ENCODE measurements around the gene SZRD1. TPM values are rescaled to one million over a fixed set of nuclear protein-coding genes. Genes with fewer than 3 reads are reported as not detected.
"Not testable (repeated sequence)": the region's sequence is repeated elsewhere in the genome, so short reads cannot be mapped to it uniquely, and the experiment has no call there.

The SZRD1 gene
- total RNA-seq, 2 donors from 2014 or later, result 54.4 to 81.2 TPM

DNA sequence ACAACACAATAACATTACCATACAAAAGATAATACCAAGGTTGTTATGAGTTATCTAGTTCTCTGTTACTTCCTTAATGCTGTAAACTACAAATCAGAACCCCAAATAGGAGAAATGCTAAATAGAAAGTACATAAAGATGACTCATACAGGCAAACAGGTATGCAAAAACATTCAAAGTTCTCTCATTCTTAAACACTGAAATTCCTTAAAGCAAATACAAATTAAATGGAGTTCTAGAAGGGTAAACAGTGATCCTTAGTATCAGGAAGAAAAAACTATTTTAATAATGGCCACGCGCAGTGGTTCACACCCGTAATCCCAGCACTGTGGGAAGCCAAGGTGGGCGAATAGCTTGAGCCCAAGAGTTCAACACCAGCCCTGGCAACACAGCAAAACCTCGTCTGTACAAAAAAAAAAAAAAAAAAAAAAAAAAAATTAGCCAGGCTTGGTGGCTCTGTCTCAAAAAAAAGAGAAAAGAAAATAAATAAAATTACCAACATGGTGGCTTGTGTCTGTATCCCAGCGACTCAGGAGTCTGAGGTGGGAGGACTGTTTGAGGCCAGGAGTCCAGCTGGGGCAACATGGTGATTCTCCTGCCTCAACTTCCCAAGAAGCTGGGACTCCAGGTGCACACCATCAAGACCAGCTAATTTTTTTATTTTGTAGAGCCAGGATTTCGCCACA, 32.2 kb upstream of the SZRD1 start:
- TF ChIP-seq, protein P1, sequence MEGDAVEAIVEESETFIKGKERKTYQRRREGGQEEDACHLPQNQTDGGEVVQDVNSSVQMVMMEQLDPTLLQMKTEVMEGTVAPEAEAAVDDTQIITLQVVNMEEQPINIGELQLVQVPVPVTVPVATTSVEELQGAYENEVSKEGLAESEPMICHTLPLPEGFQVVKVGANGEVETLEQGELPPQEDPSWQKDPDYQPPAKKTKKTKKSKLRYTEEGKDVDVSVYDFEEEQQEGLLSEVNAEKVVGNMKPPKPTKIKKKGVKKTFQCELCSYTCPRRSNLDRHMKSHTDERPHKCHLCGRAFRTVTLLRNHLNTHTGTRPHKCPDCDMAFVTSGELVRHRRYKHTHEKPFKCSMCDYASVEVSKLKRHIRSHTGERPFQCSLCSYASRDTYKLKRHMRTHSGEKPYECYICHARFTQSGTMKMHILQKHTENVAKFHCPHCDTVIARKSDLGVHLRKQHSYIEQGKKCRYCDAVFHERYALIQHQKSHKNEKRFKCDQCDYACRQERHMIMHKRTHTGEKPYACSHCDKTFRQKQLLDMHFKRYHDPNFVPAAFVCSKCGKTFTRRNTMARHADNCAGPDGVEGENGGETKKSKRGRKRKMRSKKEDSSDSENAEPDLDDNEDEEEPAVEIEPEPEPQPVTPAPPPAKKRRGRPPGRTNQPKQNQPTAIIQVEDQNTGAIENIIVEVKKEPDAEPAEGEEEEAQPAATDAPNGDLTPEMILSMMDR (IDR thresholded peaks at IDR 0.05), result no peak
- Histone ChIP-seq H3K27ac (no peak overlapping the region), H3K4me3 (no peak overlapping the region), H3K36me3 (no peaks in the 10 kb centered on the region), H3K4me1 (peaks cover 0 to 3% of the 10 kb centered on the region in 2 donors), H3K27me3 (no peaks in the 10 kb centered on the region), H3K9me3 (no peaks in the 10 kb centered on the region)
- no peak for DNase-seq (ENCODE audit: low spot score)

DNA sequence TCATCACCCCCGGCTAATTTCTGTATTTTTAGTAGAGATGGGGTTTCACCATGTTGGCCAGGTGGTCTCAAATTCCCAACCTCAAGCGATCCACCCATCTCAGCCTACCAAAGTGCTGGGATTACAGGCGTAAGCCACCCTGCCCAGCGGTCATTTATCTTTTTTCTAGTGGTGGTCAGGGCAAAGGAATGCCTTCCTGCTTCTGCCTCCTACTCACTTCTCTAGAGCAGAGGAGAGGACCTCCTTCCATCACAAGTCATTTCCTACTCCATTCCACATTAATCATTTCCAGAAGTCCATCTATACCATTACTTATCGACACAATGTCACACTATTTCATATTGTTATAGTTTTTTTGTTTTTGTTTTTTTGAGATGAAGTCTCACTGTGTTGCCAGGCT, 28.1 kb upstream of the SZRD1 start:
- H3K36me3 ChIP-seq, result no peaks in the 10 kb centered on the region
- H3K4me1 ChIP-seq, result peaks cover 0 to 14% of the 10 kb centered on the region in 2 donors
- no peak for DNase-seq (ENCODE audit: low spot score)
- TF ChIP-seq, protein P1 (IDR thresholded peaks at IDR 0.05), result no peak
- no peaks in the 10 kb centered on the region for H3K27me3 ChIP-seq
- no peak overlapping the region for H3K4me3 ChIP-seq
- H3K9me3 ChIP-seq, result no peaks in the 10 kb centered on the region
- no peak overlapping the region for H3K27ac ChIP-seq

DNA sequence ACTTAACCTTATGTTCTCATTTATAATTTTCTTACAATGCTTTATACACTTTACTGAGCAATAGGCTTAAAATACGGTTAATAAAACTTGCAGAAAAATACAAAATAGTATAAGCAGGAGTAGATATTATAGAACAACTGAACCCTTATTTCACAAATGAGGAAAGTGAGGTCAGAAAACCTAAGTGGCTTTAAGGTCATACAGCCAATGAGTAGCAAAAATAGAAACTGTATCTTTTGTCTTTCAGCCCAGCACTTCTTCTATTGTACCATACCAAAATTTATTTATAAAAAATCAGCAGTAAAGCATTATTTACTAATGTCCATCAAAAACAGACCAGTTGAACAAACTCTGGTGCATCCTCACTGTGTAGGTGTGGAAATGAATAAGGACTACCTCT, 26.4 kb upstream of the SZRD1 start:
- Histone ChIP-seq H3K4me1 (peaks cover 0 to 14% of the 10 kb centered on the region in 2 donors), H3K27ac (peak overlapping the region in 1 of 2 donors; percentile 53)

DNA sequence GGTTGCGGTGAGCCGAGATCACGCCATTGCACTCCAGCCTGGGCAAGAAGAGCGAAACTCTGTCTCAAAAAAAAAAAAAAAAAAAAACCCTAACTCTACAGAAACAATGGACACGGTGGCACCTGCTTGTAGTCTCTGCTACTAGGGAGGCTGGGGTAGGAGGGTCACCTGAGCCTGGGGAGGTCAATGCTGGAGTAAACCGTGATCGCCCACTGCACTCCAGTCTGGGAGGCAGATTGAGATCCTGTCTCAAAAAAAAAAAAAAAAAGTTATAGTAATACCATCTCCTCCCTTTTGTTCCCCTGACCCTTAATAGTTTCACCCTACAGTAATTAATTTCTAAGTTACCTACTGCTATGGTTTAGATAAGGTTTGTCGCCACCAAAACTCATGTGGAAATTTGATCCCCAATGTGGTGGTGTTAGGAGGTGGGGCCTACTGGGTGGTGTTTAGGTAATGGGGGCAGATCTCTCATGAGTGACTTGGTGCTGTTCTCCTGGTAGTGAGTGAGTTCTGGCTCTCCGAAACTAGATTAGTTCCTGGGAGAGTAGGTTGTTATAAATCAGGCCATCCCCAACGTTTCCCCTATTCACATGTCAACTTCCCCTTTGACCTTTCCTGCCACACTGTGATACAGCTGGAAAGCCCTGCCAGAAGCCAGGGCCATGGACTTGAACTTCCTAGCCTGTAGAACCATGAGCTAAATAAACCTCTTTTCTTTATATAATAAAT, 24.5 kb upstream of the SZRD1 start:
- H3K27me3 ChIP-seq, result no peaks in the 10 kb centered on the region
- H3K9me3 ChIP-seq, result no peaks in the 10 kb centered on the region
- H3K4me1 ChIP-seq, result peaks cover 0 to 14% of the 10 kb centered on the region in 2 donors
- H3K4me3 ChIP-seq, result no peak overlapping the region
- no peak overlapping the region for H3K27ac ChIP-seq
- TF ChIP-seq, protein P1 (IDR thresholded peaks at IDR 0.05), result no peak
- H3K36me3 ChIP-seq, result no peaks in the 10 kb centered on the region
- no peak for DNase-seq (ENCODE audit: low spot score)

More for the DNA sequence above, 26.4 kb upstream of the SZRD1 start:
- TF ChIP-seq, protein P1 (IDR thresholded peaks at IDR 0.05), result no peak
- no peaks in the 10 kb centered on the region for H3K9me3 ChIP-seq
- H3K4me3 ChIP-seq, result no peak overlapping the region
- DNase-seq (ENCODE audit: low spot score), result no peak
- no peaks in the 10 kb centered on the region for H3K36me3 ChIP-seq
- H3K27me3 ChIP-seq, result no peaks in the 10 kb centered on the region

DNA sequence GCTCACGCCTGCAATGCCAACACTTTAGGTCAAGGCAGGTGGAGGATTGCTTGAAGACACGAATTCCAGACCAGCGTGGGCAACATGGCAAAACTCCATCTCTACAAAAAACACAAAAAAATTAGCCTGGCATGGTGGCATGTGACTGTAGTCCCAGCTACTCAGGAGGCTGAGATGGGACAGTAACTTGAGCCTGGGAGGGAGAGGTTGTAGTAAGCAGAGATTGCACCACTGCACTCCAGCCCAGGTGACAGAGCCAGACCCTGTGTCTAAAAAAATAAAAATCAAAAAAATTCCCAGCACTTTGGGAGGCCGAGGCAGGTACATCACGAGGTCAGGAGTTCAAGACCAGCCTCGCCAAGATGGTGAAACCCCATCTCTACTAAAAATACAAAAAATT, 23.8 kb upstream of the SZRD1 start:
- H3K36me3 ChIP-seq; DNase-seq (ENCODE audit: low spot score); H3K27ac ChIP-seq; H3K27me3 ChIP-seq; H3K9me3 ChIP-seq; H3K4me3 ChIP-seq: not testable (repeated sequence)
- H3K4me1 ChIP-seq, result peaks cover 0 to 15% of the 10 kb centered on the region in 2 donors

DNA sequence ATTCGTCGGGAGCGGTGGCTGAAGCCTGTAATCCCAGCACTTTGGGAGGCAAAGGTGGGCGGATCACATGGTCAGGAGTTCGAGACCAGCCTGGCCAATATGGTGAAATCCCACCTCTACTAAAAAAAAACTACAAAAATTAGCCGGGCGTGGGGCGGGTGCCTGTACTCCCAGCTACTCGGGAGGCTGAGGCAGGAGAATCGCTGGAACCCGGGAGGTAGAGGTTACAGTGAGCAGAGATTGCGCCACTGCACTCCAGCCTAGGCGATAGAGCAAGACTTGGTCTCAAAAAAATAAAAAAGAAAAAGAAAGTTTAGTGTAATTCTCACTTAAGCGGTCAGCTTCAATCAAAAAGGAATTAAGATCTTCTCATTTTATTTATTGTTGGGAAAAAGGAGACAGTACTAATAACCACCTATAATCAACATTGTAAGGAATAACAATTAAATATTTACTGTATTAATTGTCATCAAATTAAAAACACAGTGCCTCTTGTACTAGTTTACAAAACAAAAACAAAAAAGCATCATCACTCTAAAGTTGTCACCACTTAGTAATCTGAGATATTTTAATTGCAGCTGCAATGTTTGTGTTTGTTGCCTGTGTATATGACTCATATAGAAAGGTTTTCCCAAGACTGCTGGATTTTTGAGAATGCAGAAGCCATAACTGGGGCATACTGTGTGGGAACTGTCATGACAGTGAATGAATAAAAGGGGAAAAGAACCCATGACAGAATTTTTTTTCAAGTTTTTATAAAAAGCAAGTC, 18.4 kb upstream of the SZRD1 start:
- Histone ChIP-seq H3K27ac (peak overlapping the region in 1 of 2 donors; percentile 1), H3K9me3 (no peaks in the 10 kb centered on the region), H3K27me3 (no peaks in the 10 kb centered on the region), H3K4me3 (no peak overlapping the region), H3K4me1 (peaks cover 0 to 31% of the 10 kb centered on the region in 2 donors), H3K36me3 (no peaks in the 10 kb centered on the region)
- DNase-seq (ENCODE audit: low spot score), result no peak
- TF ChIP-seq, protein P1 (IDR thresholded peaks at IDR 0.05), result no peak
